ENCODE results near the gene WTAP. TPM values are rescaled to one million over a fixed set of nuclear protein-coding genes. Genes with fewer than 3 reads are reported as not detected.

WTAP gene
- total and polyA plus RNA-seq, 2 of the 8 experiments (the other 6 are each of a cell fraction or from before 2014, with no cell fraction given): 32.6 to 120 TPM

DNA sequence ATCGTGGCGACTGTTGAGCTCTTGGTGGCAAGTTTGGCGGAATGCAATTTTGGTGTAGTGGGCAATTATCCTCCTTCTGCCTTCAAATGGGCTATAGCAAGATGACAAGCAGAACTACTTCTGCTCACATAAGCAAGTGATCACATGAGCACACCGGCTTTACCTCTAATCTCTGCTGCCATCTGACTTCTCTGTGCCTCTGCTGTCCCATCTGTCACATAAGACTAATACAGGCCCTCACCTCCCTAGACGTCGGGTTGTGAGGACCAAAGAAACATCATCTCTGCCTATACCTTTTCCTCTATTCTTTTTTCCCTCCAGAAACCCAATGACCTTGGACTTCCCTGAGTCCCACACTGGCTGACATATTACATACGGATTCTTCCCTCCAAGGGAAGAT is 13.3 kb upstream of the WTAP start:
- H2BK120ac ChIP-seq (replicated peaks; ENCODE audit: low read depth, low read length): no peak overlapping the region
- H2AK5ac ChIP-seq (ENCODE audit: low read depth, low read length): no peak overlapping the region
- no peak overlapping the region for H3K27ac ChIP-seq (ENCODE audit: low read depth, low read length)
- H2AFZ ChIP-seq (ENCODE audit: low read length): no peak overlapping the region
- H2BK5ac ChIP-seq (ENCODE audit: low read depth, low read length): no peak overlapping the region
- no peak overlapping the region for H4K5ac ChIP-seq (ENCODE audit: insufficient read length, low read depth, low read length)
- WGBS, 2 experiments (ENCODE audit: extremely low coverage in 1 of 2, insufficient coverage in 1 of 2, insufficient read length in 1 of 2, insufficient replicate concordance in 2 of 2, low coverage in 1 of 2, low lambda C conversion rate in 2 of 2, missing lambda C conversion rate in 1 of 2): 88% methylated on average over 7 of the region's 7 CpGs; no CpG with 5 or more reads in 1 of the 2 experiments
- POLR2A ChIA-PET (ENCODE audit: partially characterized antibody): interaction anchor here (1.0 to 2.0 kb wide), 3 partner anchors 16 to 76 kb away, joined by 3 to 4 read pairs (median 4); partner anchors contain the start of genes MRPL18 and TCP1
- no peaks in the 10 kb centered on the region for H3K36me3 ChIP-seq (ENCODE audit: control insufficient read depth in 2 of 4, insufficient read depth in 4 of 4, low read length in 3 of 4)
- H3K4ac ChIP-seq (replicated peaks; ENCODE audit: insufficient read length, low read depth, low read length): no peak overlapping the region
- no peak overlapping the region for H3K4me3 ChIP-seq (ENCODE audit: extremely low read depth in 1 of 4, insufficient read depth in 2 of 4, low read depth in 3 of 4, low read length in 4 of 4)
- H3K9me3 ChIP-seq (ENCODE audit: insufficient read depth in 2 of 2, low read depth in 1 of 2, low read length in 1 of 2): no peaks in the 10 kb centered on the region
- no peak overlapping the region for H3K56ac ChIP-seq (replicated peaks; ENCODE audit: insufficient read length, low read depth, low read length)
- no peaks in the 10 kb centered on the region for H3K27me3 ChIP-seq (replicated peaks in 1 of 4; ENCODE audit: control insufficient read depth in 3 of 4, extremely low read depth in 1 of 4, insufficient read depth in 3 of 4, low read length in 3 of 4)
- no peak overlapping the region for H3K9ac ChIP-seq (replicated peaks in 1 of 4; ENCODE audit: extremely low read depth in 1 of 4, low read depth in 3 of 4, low read length in 3 of 4)
- no peak overlapping the region for H2BK20ac ChIP-seq (ENCODE audit: low read length)
- CTCF ChIA-PET (ENCODE audit: partially characterized antibody): no interaction called here
- FAIRE-seq (no peak), DNase-seq (ENCODE audit: low read depth in 1 of 2, low spot score in 2 of 2) (no peak)
- no peak overlapping the region for H2BK15ac ChIP-seq (ENCODE audit: low read length)
- no peak overlapping the region for H4K91ac ChIP-seq (replicated peaks; ENCODE audit: insufficient read length, low read length)
- H3K79me1 ChIP-seq (ENCODE audit: low read depth, low read length): no peaks in the 10 kb centered on the region; the same call in 1 of the 2 replicates
- H3K79me2 ChIP-seq (ENCODE audit: control insufficient read depth in 1 of 2, insufficient read depth in 2 of 2, low read length in 2 of 2): no peaks in the 10 kb centered on the region
- peaks cover 13% of the 10 kb centered on the region; the same call in 1 of the 2 replicates for H3K23me2 ChIP-seq (ENCODE audit: low read depth, low read length)
- no peak overlapping the region for H2BK12ac ChIP-seq (ENCODE audit: low read depth, low read length)
- no peak overlapping the region for H4K8ac ChIP-seq (ENCODE audit: extremely low read depth, insufficient read depth, low read length)
- H3K18ac ChIP-seq (ENCODE audit: extremely low read depth, low read length): no peak overlapping the region
- no peaks in the 10 kb centered on the region for H4K20me1 ChIP-seq (replicated peaks in 1 of 2; ENCODE audit: control insufficient read depth in 1 of 2, insufficient read depth in 2 of 2, low read length in 2 of 2)
- no peak overlapping the region for H3K4me2 ChIP-seq (ENCODE audit: insufficient read depth in 1 of 2, low read depth in 2 of 2, low read length in 2 of 2)
- no peak overlapping the region for H3K23ac ChIP-seq (ENCODE audit: insufficient read length)
- no peak overlapping the region for H3K14ac ChIP-seq (ENCODE audit: insufficient read length)
- no peaks in the 10 kb centered on the region for H3K4me1 ChIP-seq (replicated peaks in 1 of 4; ENCODE audit: control insufficient read depth in 3 of 4, insufficient read depth in 4 of 4, low read length in 3 of 4)
- TF ChIP-seq, protein P1, sequence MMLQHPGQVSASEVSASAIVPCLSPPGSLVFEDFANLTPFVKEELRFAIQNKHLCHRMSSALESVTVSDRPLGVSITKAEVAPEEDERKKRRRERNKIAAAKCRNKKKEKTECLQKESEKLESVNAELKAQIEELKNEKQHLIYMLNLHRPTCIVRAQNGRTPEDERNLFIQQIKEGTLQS (IDR thresholded peaks at IDR 0.05; ENCODE audit: insufficient read depth, low read depth, low read length): no peak
- TF ChIP-seq TAF7 (optimal IDR thresholded peaks at IDR 0.05; ENCODE audit: borderline replicate concordance, low read depth, low read length): no peak
- no peak for TF ChIP-seq NRF1 (IDR thresholded peaks at IDR 0.05; ENCODE audit: low read depth, low read length)
- TF ChIP-seq HDAC6 (IDR thresholded peaks at IDR 0.05; ENCODE audit: low read depth, low read length): no peak
- TF ChIP-seq, protein P2, sequence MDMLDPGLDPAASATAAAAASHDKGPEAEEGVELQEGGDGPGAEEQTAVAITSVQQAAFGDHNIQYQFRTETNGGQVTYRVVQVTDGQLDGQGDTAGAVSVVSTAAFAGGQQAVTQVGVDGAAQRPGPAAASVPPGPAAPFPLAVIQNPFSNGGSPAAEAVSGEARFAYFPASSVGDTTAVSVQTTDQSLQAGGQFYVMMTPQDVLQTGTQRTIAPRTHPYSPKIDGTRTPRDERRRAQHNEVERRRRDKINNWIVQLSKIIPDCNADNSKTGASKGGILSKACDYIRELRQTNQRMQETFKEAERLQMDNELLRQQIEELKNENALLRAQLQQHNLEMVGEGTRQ (IDR thresholded peaks at IDR 0.05; ENCODE audit: low read length): no peak
- TF ChIP-seq CEBPB (IDR thresholded peaks at IDR 0.05; ENCODE audit: low read depth, low read length): no peak
- no peak for TF ChIP-seq CHD2 (IDR thresholded peaks at IDR 0.05; ENCODE audit: low read length)
- no peak for TF ChIP-seq TAF1 (IDR thresholded peaks at IDR 0.05; ENCODE audit: low read depth, low read length)
- no peak for TF ChIP-seq SP1 (IDR thresholded peaks at IDR 0.05; ENCODE audit: low read depth, low read length)
- no peak for TF ChIP-seq CREB1 (IDR thresholded peaks at IDR 0.05)
- no peak for TF ChIP-seq JUND (IDR thresholded peaks at IDR 0.05; ENCODE audit: low read length)
- no peak for TF ChIP-seq CHD1 (IDR thresholded peaks at IDR 0.05; ENCODE audit: low read depth, low read length)
- TF ChIP-seq RNF2 (IDR thresholded peaks at IDR 0.05; ENCODE audit: borderline replicate concordance, low read depth, low read length, missing control alignments, poor library complexity, severe bottlenecking): no peak
- no peak for TF ChIP-seq ASH2L (IDR thresholded peaks at IDR 0.05; ENCODE audit: low read length)
